Urinary bladder (tissue), 4 donors: Measurements from ENCODE around the gene PPP2R2C. TPM values are rescaled to one million over a fixed set of nuclear protein-coding genes. Genes with fewer than 3 reads are reported as not detected.

Experiments
- DNase-seq: peaks from one replicate; pipeline ENCODE4 v3.0.0-alpha.2; 2015; ENCODE audit errors: extremely low spot score
- H3K27ac ChIP-seq: one replicate; pipeline ENCODE4 v1.5.1; 2013; ENCODE audit warnings: low read depth, mild to moderate bottlenecking, moderate library complexity
- H3K36me3 ChIP-seq: one replicate; pipeline ENCODE4 v1.6.1; 2013; ENCODE audit warnings: mild to moderate bottlenecking, moderate library complexity; ENCODE audit not compliant: insufficient read depth
- H3K4me1 ChIP-seq: one replicate; pipeline ENCODE4 v1.6.1; 2013; ENCODE audit warnings: mild to moderate bottlenecking, moderate library complexity; ENCODE audit not compliant: insufficient read depth
- H3K4me3 ChIP-seq: one replicate; pipeline ENCODE4 v1.5.1; 2013; ENCODE audit warnings: low read depth, low read length
- WGBS: extraction: QIAGEN DNeasy Blood & Tissue Kit; methylation state at CpG from one replicate; pipeline ENCODE4 v1.1.7; 2013; 5-methylcytosine and 5-hydroxymethylcytosine counted together
- polyA plus RNA-seq: library from polyadenylated mRNA; stranded (reverse); fragments of 200-250 nt; gene quantifications from one replicate; pipeline ENCODE4 v1.2.3, GENCODE V29; 2013
- total RNA-seq: library from RNA; depleted of rRNA; stranded (reverse); fragments of >200 nt; gene quantifications from one replicate; pipeline ENCODE4 v1.2.3, GENCODE V29; 2014
- donor health status: healthy with polysubstance abuse.
- donor health status: healthy.

Gene PPP2R2C
- total and polyA plus RNA-seq, 2 donors, result 0.94 to 3.0 TPM

DNA sequence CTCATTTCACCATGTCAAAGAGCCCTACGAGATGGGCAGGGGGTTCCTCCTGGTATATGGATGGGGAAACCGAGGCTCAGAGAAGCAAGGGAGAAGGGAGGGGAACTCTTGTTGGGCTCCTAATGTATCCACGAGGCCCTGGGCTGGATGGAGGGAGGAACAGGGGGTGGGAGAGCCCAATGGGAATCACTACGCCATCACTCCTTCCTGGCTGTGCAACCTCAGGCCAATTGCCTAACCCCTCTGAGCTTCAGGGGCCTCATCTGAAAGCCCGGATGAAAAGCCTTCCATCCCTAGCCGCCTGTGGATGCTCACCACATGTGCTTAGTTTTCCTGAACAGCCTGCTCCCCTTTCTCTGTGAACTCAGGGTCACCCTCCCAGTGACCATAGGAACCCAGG, 57.8 kb downstream of the PPP2R2C start:
- no peak for DNase-seq
- H3K36me3 ChIP-seq, result no peaks in the 10 kb centered on the region
- 71% methylated on average over 6 of the region's 6 CpGs for WGBS

DNA sequence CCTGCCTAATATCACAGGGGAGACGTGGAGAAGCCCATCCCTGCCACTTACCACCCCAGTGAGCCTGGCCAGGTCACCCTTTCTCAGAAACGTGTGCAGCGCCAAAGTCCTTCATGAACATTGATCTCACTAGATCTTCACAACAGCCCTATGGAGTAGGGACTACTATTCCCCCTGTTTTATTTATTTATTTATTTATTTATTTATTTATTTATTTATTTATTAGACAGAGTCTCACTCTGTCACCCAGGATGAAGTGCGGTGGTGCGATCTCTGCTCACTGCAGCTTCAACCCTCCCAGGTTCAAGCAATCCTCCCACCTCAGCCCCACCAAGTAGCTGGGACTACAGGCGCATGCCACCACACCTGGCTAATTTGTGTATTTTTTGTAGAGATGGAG, 61.8 kb downstream of the PPP2R2C start:
- no peaks in the 10 kb centered on the region for H3K4me1 ChIP-seq
- no peak for DNase-seq
- H3K36me3 ChIP-seq, result no peaks in the 10 kb centered on the region
- WGBS, result 86% methylated on average over 6 of the region's 6 CpGs
- no peak overlapping the region for H3K4me3 ChIP-seq
- H3K27ac ChIP-seq, result no peak overlapping the region

More for the DNA sequence above, 57.8 kb downstream of the PPP2R2C start:
- Histone ChIP-seq H3K4me1 (no peaks in the 10 kb centered on the region), H3K4me3 (no peak overlapping the region), H3K27ac (no peak overlapping the region)

DNA sequence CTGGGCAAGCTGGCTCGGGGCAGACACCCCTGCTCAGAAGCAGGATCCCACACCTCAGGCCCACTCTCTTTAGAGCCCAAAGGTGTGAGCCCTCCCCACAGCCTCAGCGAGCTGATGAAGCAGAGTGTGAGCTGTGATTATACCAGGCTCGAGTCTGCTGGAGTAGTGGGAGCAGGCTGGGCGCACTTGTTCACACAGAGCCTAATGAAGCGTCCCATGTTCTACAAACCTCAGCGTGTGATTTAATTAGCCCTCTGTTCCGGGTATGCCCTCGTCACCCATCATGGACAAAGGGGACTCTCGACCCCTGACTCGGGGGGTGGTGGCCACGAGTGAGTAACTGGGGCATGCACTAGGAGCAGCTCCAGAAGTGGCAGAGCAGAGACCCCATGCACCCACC, 62.3 kb downstream of the PPP2R2C start:
- Histone ChIP-seq H3K4me1 (no peaks in the 10 kb centered on the region), H3K36me3 (no peaks in the 10 kb centered on the region), H3K4me3 (no peak overlapping the region), H3K27ac (no peak overlapping the region)
- WGBS, result 58% methylated on average over 11 of the region's 11 CpGs
- DNase-seq, result no peak

DNA sequence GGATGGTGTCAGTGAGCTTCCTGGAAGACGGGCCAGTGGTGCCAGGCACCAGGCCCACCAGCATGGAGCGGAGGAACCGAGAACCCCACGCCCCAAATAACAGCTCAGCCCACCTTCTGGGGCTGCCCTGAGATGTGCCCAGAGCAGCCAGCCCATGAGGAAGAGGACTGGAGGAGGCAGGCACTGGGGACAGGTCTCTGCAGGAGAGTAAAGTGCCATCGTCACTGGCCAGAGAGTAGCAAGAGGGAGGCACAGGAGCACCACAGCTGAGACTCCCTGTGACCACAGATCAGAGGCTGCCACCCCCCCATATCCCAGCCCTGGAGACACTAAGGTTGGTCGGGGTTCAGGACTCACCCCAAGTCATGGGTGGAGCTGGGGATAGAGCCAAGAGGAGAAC, 63.0 kb downstream of the PPP2R2C start:
- 75% methylated on average over 6 of the region's 6 CpGs for WGBS
- H3K27ac ChIP-seq, result no peak overlapping the region
- DNase-seq, result no peak
- H3K4me1 ChIP-seq, result no peaks in the 10 kb centered on the region
- no peak overlapping the region for H3K4me3 ChIP-seq
- no peaks in the 10 kb centered on the region for H3K36me3 ChIP-seq

DNA sequence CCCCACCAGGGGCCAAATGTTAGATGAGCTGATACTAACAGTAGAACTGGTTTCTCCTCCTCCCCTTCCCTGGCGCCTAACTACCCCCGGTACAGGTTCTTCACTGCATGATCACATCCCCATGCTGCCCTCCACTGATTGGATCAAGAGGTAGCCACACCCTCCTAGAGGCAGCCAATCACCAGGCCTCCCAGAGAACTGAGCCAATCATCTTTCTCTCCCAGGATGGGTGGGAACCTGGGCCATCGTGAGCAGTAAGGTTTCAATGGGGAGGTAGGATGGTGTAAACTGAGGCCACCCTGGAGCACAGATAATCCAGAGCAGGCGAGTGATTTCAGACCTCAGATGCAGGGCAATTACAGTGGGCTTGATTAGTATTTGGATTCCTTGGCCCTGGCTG, 64.2 kb downstream of the PPP2R2C start:
- WGBS, result 69% methylated on average over 4 of the region's 4 CpGs
- Histone ChIP-seq H3K27ac (no peak overlapping the region), H3K4me1 (no peaks in the 10 kb centered on the region), H3K4me3 (no peak overlapping the region), H3K36me3 (no peaks in the 10 kb centered on the region)
- no peak for DNase-seq

DNA sequence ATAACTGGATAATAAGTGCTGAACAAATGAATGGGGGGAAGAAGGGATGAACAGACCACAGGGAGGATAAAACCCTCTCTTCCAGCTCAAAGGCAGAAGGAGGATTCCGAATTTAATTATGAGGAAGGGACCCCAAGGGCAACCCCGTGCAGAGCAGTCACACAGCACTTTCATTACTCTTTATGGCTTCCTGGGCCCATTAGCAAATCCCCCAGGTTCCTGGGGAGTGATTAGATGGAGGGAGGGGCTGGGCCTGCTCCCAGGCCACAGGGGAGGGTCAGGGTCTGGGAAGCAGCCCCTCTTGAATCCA, 67.1 kb downstream of the PPP2R2C start:
- Histone ChIP-seq H3K4me1 (no peaks in the 10 kb centered on the region), H3K4me3 (no peak overlapping the region), H3K36me3 (no peaks in the 10 kb centered on the region), H3K27ac (no peak overlapping the region)
- no peak for DNase-seq
- 2% methylated on average over 2 of the region's 2 CpGs for WGBS

DNA sequence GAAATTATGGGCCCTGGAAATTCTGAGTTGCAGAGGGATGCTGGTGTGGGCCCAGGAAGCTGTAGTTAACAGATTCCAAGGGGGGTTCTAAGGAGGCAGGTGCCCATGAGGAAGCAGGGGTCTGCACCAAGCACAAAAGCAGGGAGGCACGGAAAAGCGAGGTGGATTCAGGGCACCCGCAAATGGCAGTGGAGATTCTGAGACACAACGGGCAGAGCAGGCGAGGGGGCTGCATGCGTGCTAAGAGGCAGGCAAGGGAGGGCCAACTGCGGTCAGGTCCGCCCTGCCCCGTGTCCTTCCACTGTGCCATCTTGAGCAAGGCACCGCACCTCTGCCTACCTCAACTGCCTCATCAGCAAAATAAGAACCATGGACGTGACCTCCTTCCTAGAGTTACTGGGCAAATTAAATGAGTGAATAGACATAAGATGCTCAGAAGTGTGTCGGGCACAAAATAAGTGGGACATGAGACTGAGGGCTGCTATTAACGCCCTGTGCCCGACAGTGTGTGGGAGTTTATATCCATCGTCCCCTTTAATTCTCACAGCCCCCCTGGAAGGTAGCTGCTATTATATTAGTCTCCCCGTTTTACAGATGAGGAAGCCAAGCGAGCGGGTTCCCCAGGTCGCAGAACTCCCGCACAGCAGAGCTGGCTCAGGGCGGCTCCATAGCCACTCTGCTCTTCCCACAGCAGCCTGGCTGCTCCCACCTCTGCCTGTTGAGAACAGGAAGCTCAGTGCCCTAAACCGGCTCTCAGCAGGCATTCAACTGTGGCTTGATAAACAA, 67.6 kb downstream of the PPP2R2C start:
- Histone ChIP-seq H3K36me3 (no peaks in the 10 kb centered on the region), H3K4me3 (no peak overlapping the region), H3K4me1 (no peaks in the 10 kb centered on the region), H3K27ac (no peak overlapping the region)
- WGBS, result 55% methylated on average over 22 of the region's 22 CpGs
- DNase-seq, result no peak

DNA sequence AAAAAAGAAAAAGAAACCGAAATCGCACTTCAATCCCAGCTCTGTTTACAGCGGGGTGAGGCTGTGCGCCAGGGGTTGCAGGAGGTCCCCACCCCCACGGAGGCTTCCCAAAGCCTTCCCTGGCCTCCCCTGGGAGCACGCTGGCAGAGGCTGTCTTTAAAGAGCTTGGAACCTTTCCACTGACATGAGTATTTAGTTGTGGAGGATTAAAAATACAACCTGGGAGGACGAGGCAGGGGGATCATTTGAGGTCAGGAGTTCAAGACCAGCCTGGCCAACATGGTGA, 69.1 kb downstream of the PPP2R2C start:
- WGBS, result 4% methylated on average over 7 of the region's 7 CpGs
- H3K36me3 ChIP-seq, result no peaks in the 10 kb centered on the region
- DNase-seq, result no peak
- no peak overlapping the region for H3K27ac ChIP-seq
- H3K4me3 ChIP-seq, result no peak overlapping the region
- H3K4me1 ChIP-seq, result no peaks in the 10 kb centered on the region

DNA sequence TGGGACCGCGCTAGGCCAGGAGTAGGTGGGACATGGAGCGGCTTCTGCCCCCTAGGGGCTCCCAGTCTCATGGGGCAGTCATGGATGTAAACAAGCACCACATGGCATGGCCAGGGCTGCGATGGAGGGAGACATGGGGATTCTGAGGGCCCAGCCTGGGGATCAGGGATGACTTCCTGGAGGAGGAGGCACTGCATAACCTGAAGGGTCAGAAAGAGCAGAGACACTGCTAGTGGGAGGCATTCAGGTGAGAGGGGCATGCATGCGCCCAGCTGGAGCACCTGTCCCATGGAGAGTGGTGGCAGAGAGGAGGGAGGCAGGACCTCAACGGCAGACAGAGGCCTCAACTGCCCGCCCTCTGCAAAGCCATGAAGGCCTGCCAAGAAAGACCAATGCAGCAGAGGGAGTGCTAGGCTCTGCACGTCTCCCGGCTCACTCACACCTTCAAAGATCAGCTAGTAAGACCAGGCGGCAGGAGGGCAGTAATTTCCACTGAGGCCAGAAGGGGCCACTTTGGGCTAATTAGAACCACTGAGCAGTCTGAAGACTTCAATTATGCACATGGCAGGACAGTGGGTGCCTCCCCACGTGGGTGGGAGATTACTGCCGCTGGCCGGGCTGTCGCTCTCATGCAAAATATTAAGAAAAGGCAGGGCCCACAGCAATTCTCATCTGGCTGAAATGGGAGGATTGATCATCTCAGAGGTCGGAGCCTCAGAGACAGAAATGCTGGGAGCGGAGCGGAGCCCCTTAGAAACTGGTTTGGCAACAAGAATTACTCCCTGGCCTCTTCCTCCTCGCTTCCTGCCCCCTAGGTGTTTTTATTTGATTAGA, 69.6 kb downstream of the PPP2R2C start:
- Histone ChIP-seq H3K36me3 (no peaks in the 10 kb centered on the region), H3K4me3 (no peak overlapping the region), H3K27ac (no peak overlapping the region), H3K4me1 (no peaks in the 10 kb centered on the region)
- WGBS, result 27% methylated on average over 18 of the region's 18 CpGs
- DNase-seq, result no peak

DNA sequence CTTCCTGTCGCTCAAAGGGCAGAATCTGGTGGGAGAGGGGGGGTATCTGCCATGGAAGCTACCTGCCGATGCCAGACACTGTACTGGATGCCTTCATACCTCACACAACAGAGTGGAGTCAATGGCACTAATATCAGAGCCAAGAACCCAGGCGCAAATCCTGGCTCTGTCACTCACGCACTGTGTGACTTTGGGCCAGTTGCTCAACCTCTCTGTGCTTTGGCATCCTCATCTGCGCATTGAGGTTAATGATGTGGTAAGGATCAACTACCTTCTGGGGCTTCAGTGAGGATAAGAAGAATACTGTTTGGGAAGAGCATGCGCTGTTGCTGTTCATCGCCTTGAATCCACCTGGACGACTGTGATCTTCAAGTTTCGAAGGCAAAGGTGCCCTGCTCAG, 70.6 kb downstream of the PPP2R2C start:
- whole genome bisulfite sequencing, result 90% methylated on average over 9 of the region's 9 CpGs
- no peaks in the 10 kb centered on the region for H3K4me1 ChIP-seq
- H3K36me3 ChIP-seq, result no peaks in the 10 kb centered on the region
- no peak overlapping the region for H3K4me3 ChIP-seq
- no peak for DNase-seq
- no peak overlapping the region for H3K27ac ChIP-seq

DNA sequence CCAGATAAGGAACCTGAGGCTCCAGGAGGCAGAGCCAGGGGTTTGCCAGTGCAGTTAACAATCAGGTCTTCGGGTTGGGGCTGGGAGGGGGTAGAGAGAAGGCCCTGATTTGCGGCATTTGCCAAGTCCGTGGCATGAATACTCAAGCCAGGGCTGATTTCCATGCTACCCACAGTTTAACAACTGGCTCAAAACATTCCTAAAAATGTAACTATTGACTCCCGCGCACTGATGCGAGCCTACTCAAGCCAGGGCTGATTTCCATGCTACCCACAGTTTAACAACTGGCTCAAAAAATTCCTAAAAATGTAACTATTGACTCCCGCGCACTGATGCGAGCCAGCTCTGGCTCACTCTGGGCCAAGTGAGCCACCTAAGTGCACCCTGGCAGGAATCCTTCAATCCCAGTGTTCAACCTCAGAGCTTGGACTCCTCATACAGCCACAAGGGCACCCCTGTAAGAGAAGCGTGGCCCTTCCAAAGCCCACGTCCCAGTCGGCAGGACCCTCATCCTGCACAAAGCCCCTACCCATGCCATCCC, 75.6 kb downstream of the PPP2R2C start:
- DNase-seq, result no peak
- no peak overlapping the region for H3K4me3 ChIP-seq
- no peaks in the 10 kb centered on the region for H3K4me1 ChIP-seq
- H3K27ac ChIP-seq, result no peak overlapping the region
- WGBS, result 79% methylated on average over 12 of the region's 12 CpGs
- no peaks in the 10 kb centered on the region for H3K36me3 ChIP-seq

DNA sequence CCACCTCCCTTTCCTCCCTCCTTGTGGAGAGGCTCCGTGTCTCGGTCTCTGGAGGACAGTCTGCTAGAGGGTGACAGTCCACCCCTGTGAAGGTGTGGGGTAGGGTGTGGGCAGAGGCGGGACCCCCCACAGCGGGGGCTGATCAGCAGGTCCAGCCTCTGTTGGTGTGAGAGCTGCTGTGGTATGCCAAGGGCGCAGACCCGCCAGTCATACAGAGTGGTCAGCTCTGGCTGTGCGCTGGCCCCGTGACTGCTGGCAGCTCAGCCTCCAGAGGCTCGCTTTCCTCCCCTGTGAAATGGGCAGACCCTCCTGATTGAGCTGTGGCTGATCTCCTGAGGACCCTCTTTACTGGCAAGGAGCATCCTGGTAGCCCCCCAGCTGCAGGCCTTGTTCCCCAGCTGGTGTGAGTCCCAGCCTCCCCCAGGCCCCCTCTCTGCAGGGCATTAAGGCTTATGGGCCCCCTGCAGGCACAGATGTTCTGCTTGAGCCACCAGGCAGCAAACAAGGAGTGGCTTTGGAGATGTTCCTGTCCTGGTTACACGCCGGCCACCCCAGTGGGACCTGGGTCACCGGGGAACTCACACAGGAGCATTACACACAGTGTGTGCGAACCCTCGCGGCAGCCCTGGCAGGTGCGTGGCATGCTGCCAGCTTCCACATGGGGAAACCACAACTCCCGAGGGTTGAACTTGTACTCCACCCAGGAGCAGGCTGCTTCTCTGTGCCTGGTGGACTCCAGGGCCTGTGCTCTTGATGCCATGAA, 76.8 kb downstream of the PPP2R2C start:
- 76% methylated on average over 17 of the region's 17 CpGs for WGBS
- no peak overlapping the region for H3K4me3 ChIP-seq
- no peak overlapping the region for H3K27ac ChIP-seq
- no peak for DNase-seq
- H3K4me1 ChIP-seq, result no peaks in the 10 kb centered on the region
- no peaks in the 10 kb centered on the region for H3K36me3 ChIP-seq

DNA sequence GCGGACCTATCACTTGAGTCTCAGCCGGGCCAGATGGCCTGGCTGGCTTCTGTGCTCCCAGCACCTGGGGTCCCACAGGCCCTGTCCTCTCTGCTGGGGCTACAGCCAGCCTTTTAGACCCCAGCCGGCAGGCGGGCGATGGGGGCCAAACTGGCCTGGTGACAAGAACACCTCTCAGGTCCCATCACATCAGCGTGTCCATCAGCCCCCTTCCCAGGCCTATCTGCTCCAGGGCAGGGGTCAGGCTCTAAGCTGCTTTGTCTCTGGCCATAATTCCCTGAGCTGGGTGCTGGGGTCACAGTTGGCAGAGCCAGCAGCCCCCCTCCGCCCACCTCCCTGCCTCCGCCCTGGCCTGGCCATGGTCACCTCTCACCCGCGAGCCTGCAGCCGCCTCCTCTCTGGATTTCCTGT, 77.7 kb downstream of the PPP2R2C start:
- Histone ChIP-seq H3K36me3 (no peaks in the 10 kb centered on the region), H3K4me1 (no peaks in the 10 kb centered on the region), H3K4me3 (no peak overlapping the region), H3K27ac (no peak overlapping the region)
- DNase-seq, result no peak
- 90% methylated on average over 11 of the region's 11 CpGs for WGBS
